Tibial artery (tissue), 4 donors: Measurements from ENCODE around the gene KIF12.

Experiments
- DNase-seq, 2 donors: peaks; one replicate each; pipeline ENCODE4 v3.0.0-alpha.2; 2019
- H3K27ac ChIP-seq, 2 donors: fragments of 200-600 bp; sonication (generic) in 1 of 2; 1 replicate in 1 of 2; 2 replicates in 1 of 2; pipeline ENCODE4 v1.5.1; 2018 to 2019; ENCODE audit warnings: mild to moderate bottlenecking in 1 of 2
- H3K27me3 ChIP-seq, 2 donors: fragments of 200-600 bp; sonication (generic) in 1 of 2; one replicate each; pipeline versions ENCODE4 v1.5.1 to v1.6.0; 2016 to 2019
- H3K36me3 ChIP-seq, 3 donors: fragments of 200-600 bp; sonication (generic) in 2 of 3; one replicate each; pipeline ENCODE4 v1.5.1; 2016 to 2019; ENCODE audit warnings: mild to moderate bottlenecking in 2 of 3
- H3K4me1 ChIP-seq, 4 donors: fragments of 200-600 bp; sonication (generic) in 2 of 4; 1 replicate in 3 of 4; 2 replicates in 1 of 4; pipeline ENCODE4 v1.5.1; 2016 to 2019
- H3K4me3 ChIP-seq, 2 donors: fragments of 200-600 bp; sonication (generic) in 1 of 2; 1 replicate in 1 of 2; 2 replicates in 1 of 2; pipeline ENCODE4 v1.5.1; 2018 to 2019; ENCODE audit warnings: mild to moderate bottlenecking in 2 of 2
- H3K9me3 ChIP-seq, 3 donors: fragments of 200-600 bp; sonication (generic) in 1 of 3; one replicate each; pipeline ENCODE4 v1.5.1; 2016 to 2019
- intact Hi-C: fragments of 100-400 bp; cut with DNase I; formaldehyde crosslinking; loops from one replicate; pipeline ENCODE4 v1.15.0; 2023; ENCODE audit warnings: low total_unique reads
- TF ChIP-seq, protein P1 (sequence below), 2 experiments: fragments of 200-600 bp in 1 of 2; fragments of 450-650 bp in 1 of 2; IDR thresholded peaks; one replicate each; pipeline ENCODE4 v1.5.1; 2017 to 2019; ENCODE audit warnings: antibody characterized with exemption in 2 of 2, mild to moderate bottlenecking in 1 of 2, moderate library complexity in 1 of 2

Gene KIF12

GRCh38 chr9:114121227-114122135 is 22.4 kb upstream of the KIF12 start:
- peaks cover 0 to 7% (median 1%) of the 10 kb centered on the region in 4 donors for H3K4me1 ChIP-seq
- H3K9me3 ChIP-seq: no peaks in the 10 kb centered on the region
- no peak for DNase-seq
- TF ChIP-seq, protein P1, sequence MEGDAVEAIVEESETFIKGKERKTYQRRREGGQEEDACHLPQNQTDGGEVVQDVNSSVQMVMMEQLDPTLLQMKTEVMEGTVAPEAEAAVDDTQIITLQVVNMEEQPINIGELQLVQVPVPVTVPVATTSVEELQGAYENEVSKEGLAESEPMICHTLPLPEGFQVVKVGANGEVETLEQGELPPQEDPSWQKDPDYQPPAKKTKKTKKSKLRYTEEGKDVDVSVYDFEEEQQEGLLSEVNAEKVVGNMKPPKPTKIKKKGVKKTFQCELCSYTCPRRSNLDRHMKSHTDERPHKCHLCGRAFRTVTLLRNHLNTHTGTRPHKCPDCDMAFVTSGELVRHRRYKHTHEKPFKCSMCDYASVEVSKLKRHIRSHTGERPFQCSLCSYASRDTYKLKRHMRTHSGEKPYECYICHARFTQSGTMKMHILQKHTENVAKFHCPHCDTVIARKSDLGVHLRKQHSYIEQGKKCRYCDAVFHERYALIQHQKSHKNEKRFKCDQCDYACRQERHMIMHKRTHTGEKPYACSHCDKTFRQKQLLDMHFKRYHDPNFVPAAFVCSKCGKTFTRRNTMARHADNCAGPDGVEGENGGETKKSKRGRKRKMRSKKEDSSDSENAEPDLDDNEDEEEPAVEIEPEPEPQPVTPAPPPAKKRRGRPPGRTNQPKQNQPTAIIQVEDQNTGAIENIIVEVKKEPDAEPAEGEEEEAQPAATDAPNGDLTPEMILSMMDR (IDR thresholded peaks at IDR 0.05): no peak
- H3K27me3 ChIP-seq: no peaks in the 10 kb centered on the region
- no peaks in the 10 kb centered on the region for H3K36me3 ChIP-seq
- H3K27ac ChIP-seq: no peak overlapping the region
- H3K4me3 ChIP-seq: no peak overlapping the region
- intact Hi-C loops: no loop called here

DNA sequence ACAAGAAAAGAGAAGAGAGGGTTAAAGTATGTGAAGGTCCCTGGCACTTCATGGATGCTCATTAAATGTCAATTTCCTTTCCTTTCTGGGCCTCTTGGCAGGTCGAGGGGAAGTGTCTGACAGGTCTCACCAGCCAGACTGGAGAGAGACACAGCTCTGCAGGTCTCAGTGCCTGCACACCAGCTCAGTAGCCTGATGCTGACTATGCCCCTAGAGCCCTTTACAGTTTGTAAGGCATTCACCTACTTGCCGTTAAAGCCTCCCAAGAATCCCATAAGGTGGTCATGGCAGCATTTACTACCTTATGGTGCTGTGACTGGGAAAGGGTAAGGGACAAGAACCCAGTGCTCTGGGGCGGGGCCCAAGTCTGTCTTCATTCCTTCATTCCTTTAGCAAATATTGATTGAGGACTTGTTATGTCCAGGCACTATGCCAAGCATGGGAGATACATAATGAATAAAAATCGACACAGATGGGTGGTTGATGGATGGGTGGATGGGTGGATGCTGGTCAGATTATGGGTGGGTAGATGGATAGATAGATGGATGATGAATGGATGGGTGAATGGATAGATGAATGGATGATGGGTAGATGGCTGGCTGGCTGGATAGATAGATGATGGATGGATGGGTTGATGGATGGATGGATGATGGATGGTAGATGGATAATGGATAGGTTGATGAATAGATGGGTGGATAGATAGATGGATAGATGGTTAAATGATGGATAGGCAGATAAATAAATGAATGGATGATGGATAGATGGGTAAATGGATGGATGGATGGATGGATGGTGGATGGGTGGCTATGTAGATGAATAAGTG is 21.3 kb upstream of the KIF12 start:
- H3K9me3 ChIP-seq: no peaks in the 10 kb centered on the region
- H3K27ac ChIP-seq: no peak overlapping the region
- H3K27me3 ChIP-seq: no peaks in the 10 kb centered on the region
- peaks cover 0 to 18% (median 9%) of the 10 kb centered on the region in 4 donors for H3K4me1 ChIP-seq
- TF ChIP-seq, protein P1 (IDR thresholded peaks at IDR 0.05): no peak
- no peak for DNase-seq
- no peak overlapping the region for H3K4me3 ChIP-seq
- H3K36me3 ChIP-seq: no peaks in the 10 kb centered on the region
- intact Hi-C loops: no loop called here

DNA sequence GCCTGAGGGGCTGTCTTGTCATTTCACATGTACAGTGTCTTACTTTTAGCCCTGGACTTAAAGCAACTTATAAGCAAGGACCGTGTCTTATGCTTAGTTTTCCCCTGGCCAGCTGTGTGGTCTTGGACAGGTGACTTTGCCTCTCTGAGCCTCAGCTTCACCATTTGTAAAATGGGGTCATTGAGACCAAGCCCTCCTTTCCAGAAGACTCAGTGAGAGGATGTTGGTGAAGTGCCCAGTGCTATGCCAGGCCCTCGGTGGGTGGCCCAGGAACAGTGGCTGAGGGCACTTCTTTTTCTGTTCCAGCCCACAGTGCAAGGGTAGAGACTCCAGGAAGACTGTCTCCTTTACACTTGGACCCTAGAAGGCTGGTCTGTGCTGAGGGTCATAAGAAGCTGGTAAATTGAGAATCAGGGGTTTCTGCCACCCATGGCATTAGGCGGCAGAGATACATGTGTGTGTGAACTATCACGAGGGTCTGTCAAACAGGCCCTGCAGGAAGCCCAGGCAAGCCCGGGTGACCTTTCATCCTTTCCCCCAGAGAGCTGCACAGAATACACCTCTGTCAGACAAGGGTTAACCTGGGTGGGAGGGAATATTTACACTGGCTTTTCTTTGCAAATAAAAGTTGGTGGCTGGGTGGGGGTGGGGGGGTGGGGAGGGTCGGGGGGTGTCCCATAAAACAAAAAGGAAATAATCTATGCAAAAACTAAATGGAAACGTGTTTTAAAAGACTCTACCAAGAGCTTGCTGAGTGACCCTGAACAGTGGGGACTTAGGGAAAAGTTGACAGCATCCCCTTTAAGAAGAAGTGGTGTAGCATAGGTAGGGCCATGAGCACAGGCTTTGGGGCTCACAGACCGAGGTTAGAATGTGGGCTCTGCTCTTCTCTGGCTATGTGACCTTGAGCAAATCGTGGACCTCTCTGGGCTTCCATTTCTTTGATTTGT is 20.4 kb upstream of the KIF12 start:
- peaks cover 0 to 21% (median 9%) of the 10 kb centered on the region in 4 donors for H3K4me1 ChIP-seq
- DNase-seq: no peak
- intact Hi-C loops: no loop called here
- H3K36me3 ChIP-seq: no peaks in the 10 kb centered on the region
- H3K27me3 ChIP-seq: no peaks in the 10 kb centered on the region
- H3K9me3 ChIP-seq: no peaks in the 10 kb centered on the region
- TF ChIP-seq, protein P1 (IDR thresholded peaks at IDR 0.05): no peak
- H3K4me3 ChIP-seq: no peak overlapping the region
- H3K27ac ChIP-seq: no peak overlapping the region

DNA sequence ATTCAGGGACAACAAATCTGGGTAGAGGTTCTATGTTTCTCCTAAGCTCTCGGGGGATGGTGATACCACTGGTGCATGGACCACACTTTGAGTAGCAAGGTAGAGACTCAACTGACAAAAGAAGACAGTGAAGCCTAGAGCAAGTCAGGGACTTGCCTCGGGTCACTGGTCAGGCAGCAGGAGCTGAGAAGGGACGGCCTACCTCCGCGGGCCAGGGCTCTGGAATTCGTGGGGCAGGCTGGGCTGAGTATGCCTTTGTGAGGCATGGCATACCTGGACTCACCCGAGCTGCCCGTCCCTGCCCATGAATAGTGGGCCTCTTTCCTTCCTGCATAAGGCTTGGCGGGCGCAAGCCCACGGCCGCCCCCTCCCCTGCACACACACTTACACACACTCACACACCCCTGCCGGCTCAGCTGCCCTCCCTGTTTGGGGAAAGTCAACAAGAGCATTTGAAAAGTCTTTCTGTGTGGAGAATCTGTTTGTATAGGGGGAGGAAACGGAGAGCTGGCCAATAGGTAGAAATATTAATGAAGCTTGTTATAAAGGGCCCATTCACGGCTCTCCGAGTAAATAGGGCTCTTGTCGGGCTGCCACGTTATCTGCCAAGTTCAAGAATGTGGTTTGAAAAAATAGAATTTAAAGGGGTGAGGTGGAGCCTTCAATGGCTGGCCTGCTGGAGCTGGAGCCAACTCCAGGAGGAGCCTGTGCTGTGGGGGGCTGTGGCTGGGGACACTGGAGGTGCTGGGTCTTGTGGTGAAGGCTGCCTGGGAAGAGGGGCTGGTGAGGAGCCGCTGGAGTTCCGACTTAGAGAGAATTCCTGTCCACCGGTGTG is 19.1 kb upstream of the KIF12 start:
- DNase-seq: peak in 1 of 2 donors; percentile 54
- H3K27ac ChIP-seq: no peak overlapping the region

More for the DNA sequence above, 19.1 kb upstream of the KIF12 start:
- Histone ChIP-seq H3K9me3 (no peaks in the 10 kb centered on the region), H3K27me3 (no peaks in the 10 kb centered on the region), H3K36me3 (no peaks in the 10 kb centered on the region), H3K4me1 (peaks cover 0 to 32% (median 18%) of the 10 kb centered on the region in 4 donors), H3K4me3 (no peak overlapping the region)
- intact Hi-C loops: no loop called here
- TF ChIP-seq, protein P1 (IDR thresholded peaks at IDR 0.05): no peak
